Measurements from ENCODE around the gene KIF12. TPM values are rescaled to one million over a fixed set of nuclear protein-coding genes. Genes with fewer than 3 reads are reported as not detected.
A peak's percentile ranks its signal among the peaks of the same experiment; 100 is the strongest.

Gene KIF12
- total and polyA plus RNA-seq, 2 of the 13 experiments (the other 11 are each of a cell fraction or from before 2014, with no cell fraction given) = 1.8 to 12.5 TPM

DNA sequence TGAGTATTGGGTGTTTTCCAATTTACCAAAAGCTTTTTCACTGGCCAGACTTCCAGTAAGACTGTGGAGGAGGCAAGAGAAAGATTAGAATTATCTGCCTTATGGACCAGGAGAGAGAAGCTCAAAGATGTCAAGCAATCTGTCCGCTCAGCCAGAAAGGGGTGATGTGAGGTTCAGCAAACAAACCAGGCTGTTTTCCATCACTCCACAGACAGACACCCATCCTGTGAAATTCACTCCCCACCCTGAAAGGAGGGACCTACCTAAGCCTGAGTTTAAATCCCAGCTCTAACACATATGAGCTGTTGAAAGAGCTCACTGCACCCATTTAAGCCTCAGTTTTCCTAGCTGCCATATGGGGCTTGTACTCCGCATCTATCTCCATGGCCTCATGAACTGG is 41.3 kb upstream of the KIF12 start:
- in situ Hi-C loops (cut with HindIII; ENCODE audit: extremely low pct_ligation_motif_present, low pct_unique_long_range_greater_than_20kb) (loop anchor here (5.0 kb wide), 1 partner anchor 33 kb away; no protein-coding TSS in a partner anchor), intact Hi-C loops (cut with micrococcal nuclease; ENCODE audit: unreplicated experiment) (loop anchor here (5.0 kb wide), 1 partner anchor 703 kb away; no protein-coding TSS in a partner anchor)
- no TSS peak for BruUV-seq (replicated peaks)
- CTCF ChIA-PET (ENCODE audit: low intra/inter-chr PET ratio, low total read pairs) = no interaction called here
- POLR2A ChIA-PET = interaction anchor here (2.5 to 6.5 kb wide), 4 partner anchors 12 to 58 kb away, joined by 12 to 87 read pairs (median 42); partner anchors contain the start of gene COL27A1
- Histone ChIP-seq H4K20me1 (ENCODE audit: insufficient read depth, low read length) (no peaks in the 10 kb centered on the region), H3K4me1 (ENCODE audit: insufficient read depth, low read length) (peaks cover 73% of the 10 kb centered on the region), H3K36me3 (replicated peaks in 1 of 2; ENCODE audit: control insufficient read depth in 1 of 2, insufficient read depth in 2 of 2, low read length in 2 of 2) (no peaks in the 10 kb centered on the region), H3K4me2 (ENCODE audit: low read depth, low read length) (peak overlapping the region; percentile 69; the same call in 1 of the 2 replicates), H3K4me3 (replicated peaks in 1 of 3; ENCODE audit: insufficient read depth in 1 of 3, low read depth in 2 of 3, low read length in 3 of 3) (no peak overlapping the region), H3K27ac (ENCODE audit: extremely low read length, insufficient read depth, low read length) (no peak overlapping the region), H3K9me3 (ENCODE audit: low read length) (no peaks in the 10 kb centered on the region), H3K9ac (ENCODE audit: insufficient read depth, low read depth, low read length) (no peak overlapping the region), H3K27me3 (ENCODE audit: control insufficient read depth in 1 of 2, insufficient read depth in 2 of 2, low read length in 2 of 2) (no peaks in the 10 kb centered on the region; a peak in 1 of 5 replicates), H2AFZ (ENCODE audit: low read length) (no peak overlapping the region), H3K79me2 (ENCODE audit: insufficient read depth, low read length) (no peaks in the 10 kb centered on the region)
- ATAC-seq = no peak
- peak; percentile 4 for FAIRE-seq
- WGBS (ENCODE audit: low lambda C conversion rate) = 44% methylated on average over 2 of the region's 2 CpGs
- no peak for DNase-seq (ENCODE audit: low spot score)
- TF ChIP-seq ZNF430 (CRISPR knock-in tag; IDR thresholded peaks at IDR 0.05) = no peak
- TF ChIP-seq ZNF629 (CRISPR knock-in tag; conservative IDR thresholded peaks at IDR 0.05) = peak; percentile 67

DNA sequence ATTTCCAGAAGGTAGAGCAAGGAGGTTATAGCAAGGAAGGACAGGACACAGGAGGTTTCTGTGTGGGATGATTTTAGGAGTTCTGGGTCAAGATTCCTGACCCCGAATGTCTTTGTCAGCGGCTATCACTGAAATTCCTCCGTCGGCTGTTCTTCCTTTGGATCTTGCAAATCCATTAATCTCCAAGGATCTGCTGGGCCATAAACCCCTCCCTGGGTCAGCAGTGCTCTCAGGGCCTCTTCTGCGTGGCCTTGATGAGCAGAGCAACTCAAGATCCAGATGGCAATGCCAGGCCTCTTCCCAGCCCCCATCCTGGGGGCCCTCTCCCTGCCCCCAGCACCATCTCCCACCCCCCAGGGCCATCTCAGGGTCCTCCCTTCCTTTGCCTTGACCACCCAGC is 40.0 kb upstream of the KIF12 start:
- Histone ChIP-seq H4K20me1 (ENCODE audit: insufficient read depth, low read length) (no peaks in the 10 kb centered on the region), H3K36me3 (replicated peaks in 1 of 2; ENCODE audit: control insufficient read depth in 1 of 2, insufficient read depth in 2 of 2, low read length in 2 of 2) (no peaks in the 10 kb centered on the region), H3K4me1 (ENCODE audit: insufficient read depth, low read length) (peaks cover 83% of the 10 kb centered on the region), H3K27me3 (ENCODE audit: control insufficient read depth in 1 of 2, insufficient read depth in 2 of 2, low read length in 2 of 2) (peaks cover 0 to 1% of the 10 kb centered on the region in 2 experiments; a peak in 1 of 5 replicates), H2AFZ (ENCODE audit: low read length) (no peak overlapping the region), H3K27ac (ENCODE audit: extremely low read length, insufficient read depth, low read length) (no peak overlapping the region), H3K4me2 (ENCODE audit: low read depth, low read length) (no peak overlapping the region), H3K79me2 (ENCODE audit: insufficient read depth, low read length) (no peaks in the 10 kb centered on the region), H3K4me3 (replicated peaks in 1 of 3; ENCODE audit: insufficient read depth in 1 of 3, low read depth in 2 of 3, low read length in 3 of 3) (no peak overlapping the region), H3K9me3 (ENCODE audit: low read length) (no peaks in the 10 kb centered on the region), H3K9ac (ENCODE audit: insufficient read depth, low read depth, low read length) (no peak overlapping the region)
- in situ Hi-C loops (cut with HindIII; ENCODE audit: extremely low pct_ligation_motif_present, low pct_unique_long_range_greater_than_20kb) (no loop called here), intact Hi-C loops (cut with micrococcal nuclease; ENCODE audit: unreplicated experiment) (no loop called here)
- no TSS peak for BruUV-seq (replicated peaks)
- POLR2A ChIA-PET = interaction anchor here (0.9 to 5.8 kb wide), 8 partner anchors 15 to 57 kb away, joined by 4 to 87 read pairs (median 7); no protein-coding TSS in a partner anchor
- no peak for DNase-seq (ENCODE audit: low spot score)
- ATAC-seq = no peak
- TF ChIP-seq, protein P1, sequence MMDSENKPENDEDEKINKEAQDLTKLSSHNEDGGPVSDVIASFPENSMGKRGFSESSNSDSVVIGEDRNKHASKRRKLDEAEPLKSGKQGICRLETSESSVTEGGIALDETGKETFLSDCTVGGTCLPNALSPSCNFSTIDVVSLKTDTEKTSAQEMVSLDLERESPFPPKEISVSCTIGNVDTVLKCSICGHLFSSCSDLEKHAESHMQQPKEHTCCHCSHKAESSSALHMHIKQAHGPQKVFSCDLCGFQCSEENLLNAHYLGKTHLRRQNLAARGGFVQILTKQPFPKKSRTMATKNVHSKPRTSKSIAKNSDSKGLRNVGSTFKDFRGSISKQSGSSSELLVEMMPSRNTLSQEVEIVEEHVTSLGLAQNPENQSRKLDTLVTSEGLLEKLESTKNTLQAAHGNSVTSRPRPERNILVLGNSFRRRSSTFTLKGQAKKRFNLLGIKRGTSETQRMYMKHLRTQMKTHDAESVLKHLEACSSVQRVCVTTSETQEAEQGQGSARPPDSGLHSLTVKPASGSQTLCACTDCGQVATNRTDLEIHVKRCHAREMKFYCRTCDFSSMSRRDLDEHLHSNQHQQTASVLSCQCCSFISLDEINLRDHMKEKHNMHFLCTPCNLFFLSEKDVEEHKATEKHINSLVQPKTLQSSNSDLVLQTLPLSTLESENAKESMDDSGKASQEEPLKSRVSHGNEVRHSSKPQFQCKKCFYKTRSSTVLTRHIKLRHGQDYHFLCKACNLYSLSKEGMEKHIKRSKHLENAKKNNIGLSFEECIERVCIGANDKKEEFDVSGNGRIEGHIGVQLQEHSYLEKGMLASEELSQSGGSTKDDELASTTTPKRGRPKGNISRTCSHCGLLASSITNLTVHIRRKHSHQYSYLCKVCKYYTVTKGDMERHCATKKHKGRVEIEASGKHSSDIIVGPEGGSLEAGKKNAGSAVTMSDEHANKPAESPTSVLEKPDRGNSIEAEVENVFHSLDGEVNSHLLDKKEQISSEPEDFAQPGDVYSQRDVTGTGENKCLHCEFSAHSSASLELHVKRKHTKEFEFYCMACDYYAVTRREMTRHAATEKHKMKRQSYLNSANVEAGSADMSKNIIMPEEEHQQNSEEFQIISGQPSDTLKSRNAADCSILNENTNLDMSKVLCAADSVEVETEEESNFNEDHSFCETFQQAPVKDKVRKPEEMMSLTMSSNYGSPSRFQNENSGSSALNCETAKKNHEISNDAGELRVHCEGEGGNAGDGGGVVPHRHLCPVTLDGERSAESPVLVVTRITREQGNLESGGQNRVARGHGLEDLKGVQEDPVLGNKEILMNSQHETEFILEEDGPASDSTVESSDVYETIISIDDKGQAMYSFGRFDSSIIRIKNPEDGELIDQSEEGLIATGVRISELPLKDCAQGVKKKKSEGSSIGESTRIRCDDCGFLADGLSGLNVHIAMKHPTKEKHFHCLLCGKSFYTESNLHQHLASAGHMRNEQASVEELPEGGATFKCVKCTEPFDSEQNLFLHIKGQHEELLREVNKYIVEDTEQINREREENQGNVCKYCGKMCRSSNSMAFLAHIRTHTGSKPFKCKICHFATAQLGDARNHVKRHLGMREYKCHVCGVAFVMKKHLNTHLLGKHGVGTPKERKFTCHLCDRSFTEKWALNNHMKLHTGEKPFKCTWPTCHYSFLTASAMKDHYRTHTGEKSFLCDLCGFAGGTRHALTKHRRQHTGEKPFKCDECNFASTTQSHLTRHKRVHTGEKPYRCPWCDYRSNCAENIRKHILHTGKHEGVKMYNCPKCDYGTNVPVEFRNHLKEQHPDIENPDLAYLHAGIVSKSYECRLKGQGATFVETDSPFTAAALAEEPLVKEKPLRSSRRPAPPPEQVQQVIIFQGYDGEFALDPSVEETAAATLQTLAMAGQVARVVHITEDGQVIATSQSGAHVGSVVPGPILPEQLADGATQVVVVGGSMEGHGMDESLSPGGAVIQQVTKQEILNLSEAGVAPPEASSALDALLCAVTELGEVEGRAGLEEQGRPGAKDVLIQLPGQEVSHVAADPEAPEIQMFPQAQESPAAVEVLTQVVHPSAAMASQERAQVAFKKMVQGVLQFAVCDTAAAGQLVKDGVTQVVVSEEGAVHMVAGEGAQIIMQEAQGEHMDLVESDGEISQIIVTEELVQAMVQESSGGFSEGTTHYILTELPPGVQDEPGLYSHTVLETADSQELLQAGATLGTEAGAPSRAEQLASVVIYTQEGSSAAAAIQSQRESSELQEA (CRISPR knock-in tag; IDR thresholded peaks at IDR 0.05; ENCODE audit: not compliant biosample characterization) = no peak
- TF ChIP-seq NFE2 (CRISPR knock-in tag; IDR thresholded peaks at IDR 0.05) (no peak), YEATS2 (CRISPR knock-in tag; IDR thresholded peaks at IDR 0.05; ENCODE audit: borderline replicate concordance) (0 out of 2 replicates have a peak, but pooled peaks have one; percentile 12)
- no peak for FAIRE-seq
- 88% methylated on average over 5 of the region's 5 CpGs for WGBS (ENCODE audit: low lambda C conversion rate)
- CTCF ChIA-PET (ENCODE audit: low intra/inter-chr PET ratio, low total read pairs) = interaction anchor here (2.9 kb wide), 1 partner anchor 31 kb away, joined by 13 read pairs; no protein-coding TSS in a partner anchor
